ENCODE results near the gene ATP1A3. TPM values are rescaled to one million over a fixed set of nuclear protein-coding genes. Genes with fewer than 3 reads are reported as not detected.

The ATP1A3 gene
- total and polyA plus RNA-seq, 2 experiments from 2014 or later = 6.1 to 8.1 TPM

- no peak for TF ChIP-seq CTCF (IDR thresholded peaks at IDR 0.05; ENCODE audit: low read depth, low read length)
- Histone ChIP-seq H3K27ac (no peak overlapping the region), H3K4me1 (ENCODE audit: low read depth) (no peaks in the 10 kb centered on the region), H3K4me3 (no peak overlapping the region), H3K27me3 (peaks cover 38% of the 10 kb centered on the region), H3K9me3 (ENCODE audit: low read depth) (no peaks in the 10 kb centered on the region), H3K36me3 (no peaks in the 10 kb centered on the region)
- DNase-seq (ENCODE audit: low read depth in 1 of 2, low spot score in 1 of 2) = no peak
Measured at GRCh38 chr19:42003506-42004294, 9.7 kb upstream of the ATP1A3 start.

- Histone ChIP-seq H3K4me1 (ENCODE audit: low read depth) (peaks cover 6% of the 10 kb centered on the region), H3K9me3 (ENCODE audit: low read depth) (no peaks in the 10 kb centered on the region), H3K4me3 (no peak overlapping the region), H3K27ac (no peak overlapping the region), H3K36me3 (no peaks in the 10 kb centered on the region), H3K27me3 (peaks cover 77% of the 10 kb centered on the region)
- DNase-seq (ENCODE audit: low read depth in 1 of 2, low spot score in 1 of 2) = no peak
- no peak for TF ChIP-seq CTCF (IDR thresholded peaks at IDR 0.05; ENCODE audit: low read depth, low read length)
Measured at GRCh38 chr19:41999878-42000208, 5.8 kb upstream of the ATP1A3 start.

GRCh38 chr19:41999071-41999877, 5.2 kb upstream of the ATP1A3 start:
- TF ChIP-seq CTCF (IDR thresholded peaks at IDR 0.05; ENCODE audit: low read depth, low read length) = no peak
- Histone ChIP-seq H3K4me3 (no peak overlapping the region), H3K4me1 (ENCODE audit: low read depth) (peaks cover 6% of the 10 kb centered on the region), H3K9me3 (ENCODE audit: low read depth) (no peaks in the 10 kb centered on the region), H3K27me3 (peaks cover 83% of the 10 kb centered on the region), H3K36me3 (no peaks in the 10 kb centered on the region), H3K27ac (no peak overlapping the region)
- peak in 1 of 2 donors; percentile 17 for DNase-seq (ENCODE audit: low read depth in 1 of 2, low spot score in 1 of 2)

GRCh38 chr19:41998246-41999020, 4.4 kb upstream of the ATP1A3 start:
- Histone ChIP-seq H3K27me3 (peaks cover 90% of the 10 kb centered on the region), H3K27ac (no peak overlapping the region), H3K4me1 (ENCODE audit: low read depth) (peaks cover 6% of the 10 kb centered on the region), H3K9me3 (ENCODE audit: low read depth) (no peaks in the 10 kb centered on the region), H3K36me3 (no peaks in the 10 kb centered on the region), H3K4me3 (no peak overlapping the region)
- TF ChIP-seq CTCF (IDR thresholded peaks at IDR 0.05; ENCODE audit: low read depth, low read length) = peak; percentile 76
- peak; percentile 45 to 83 for DNase-seq (ENCODE audit: low read depth in 1 of 2, low spot score in 1 of 2)

GRCh38 chr19:41997851-41998229, 3.8 kb upstream of the ATP1A3 start:
- Histone ChIP-seq H3K9me3 (ENCODE audit: low read depth) (no peaks in the 10 kb centered on the region), H3K27me3 (peaks cover 96% of the 10 kb centered on the region), H3K36me3 (no peaks in the 10 kb centered on the region), H3K4me3 (no peak overlapping the region), H3K27ac (no peak overlapping the region), H3K4me1 (ENCODE audit: low read depth) (peaks cover 6% of the 10 kb centered on the region)
- no peak for DNase-seq (ENCODE audit: low read depth in 1 of 2, low spot score in 1 of 2)
- TF ChIP-seq CTCF (IDR thresholded peaks at IDR 0.05; ENCODE audit: low read depth, low read length) = no peak

All from cardiac muscle cell (in vitro differentiated cells and primary cell).